Naive thymus-derived CD4-positive, alpha-beta T cell (primary cell): Measurements from ENCODE around the gene KCNN3. TPM values are rescaled to one million over a fixed set of nuclear protein-coding genes. Genes with fewer than 3 reads are reported as not detected.

ENCODE experiments used
- ATAC-seq: fragments of 150-1000 bp; cut with Tn5 transposase; 2 replicates; pipeline ENCODE4 v1.10.0; 2021; ENCODE audit warnings: mild to moderate bottlenecking, moderate library complexity
- CTCF ChIA-PET: fragments of 350-600 bp; sonication (Branson Sonifier 250); formaldehyde crosslinking; loops from one replicate; lab custom pipeline; 2021; ENCODE audit warnings: antibody characterized with exemption; lab: Charles Lee
- POLR2A ChIA-PET: fragments of 350-600 bp; sonication (Branson Sonifier 250); formaldehyde crosslinking; loops from one replicate; lab custom pipeline; 2021; ENCODE audit warnings: antibody characterized with exemption, inconsistent platforms; lab: Charles Lee
- DNase-seq, 9 donors: peaks; one replicate each; pipeline versions ENCODE4 v3.0.0 to v3.0.0-alpha.2; 2020 to 2022; ENCODE audit warnings: mixed read lengths in 1 of 9
- H3K27ac ChIP-seq: one replicate; pipeline ENCODE4 v1.7.0; 2013; ENCODE audit warnings: mild to moderate bottlenecking, low read depth, low read length, moderate library complexity
- H3K27me3 ChIP-seq, 2 donors: one replicate each; pipeline ENCODE4 v1.7.0; 2013; ENCODE audit warnings: low read length in 2 of 2, mild to moderate bottlenecking in 2 of 2, moderate library complexity in 2 of 2; ENCODE audit not compliant: control insufficient read depth in 2 of 2, insufficient read depth in 2 of 2
- H3K36me3 ChIP-seq, 3 experiments: 1 replicate in 2 of 3; 2 replicates in 1 of 3; pipeline ENCODE4 v1.7.0; 2013; ENCODE audit warnings: low read length in 3 of 3, mild to moderate bottlenecking in 3 of 3, moderate library complexity in 1 of 3; ENCODE audit not compliant: insufficient read depth in 3 of 3, control insufficient read depth in 2 of 3
- H3K4me1 ChIP-seq, 2 donors: one replicate each; pipeline ENCODE4 v1.7.0; 2013; ENCODE audit warnings: low read length in 2 of 2, mild to moderate bottlenecking in 2 of 2, moderate library complexity in 1 of 2; ENCODE audit not compliant: control insufficient read depth in 2 of 2, insufficient read depth in 2 of 2
- H3K4me3 ChIP-seq: 2 replicates; pipeline ENCODE4 v1.7.0; 2013; ENCODE audit warnings: mild to moderate bottlenecking, low read length
- H3K9me3 ChIP-seq, 3 experiments: 1 replicate in 2 of 3; 2 replicates in 1 of 3; pipeline ENCODE4 v1.7.0; 2013; ENCODE audit warnings: low read length in 3 of 3; ENCODE audit not compliant: control insufficient read depth in 2 of 3
- H3K27ac Mint-ChIP-seq, 9 donors: one replicate each; pipeline ENCODE4 v1.8.0; 2020 to 2022; ENCODE audit warnings: mixed read lengths in 9 of 9, mild to moderate bottlenecking in 8 of 9, moderate library complexity in 5 of 9, inconsistent platforms in 2 of 9
- H3K27me3 Mint-ChIP-seq, 5 donors: one replicate each; pipeline ENCODE4 v1.8.0; 2021 to 2022; ENCODE audit warnings: mixed read lengths in 5 of 5, mild to moderate bottlenecking in 1 of 5
- H3K36me3 Mint-ChIP-seq, 5 donors: one replicate each; pipeline ENCODE4 v1.8.0; 2020 to 2022; ENCODE audit warnings: mixed read lengths in 5 of 5, mild to moderate bottlenecking in 3 of 5, inconsistent platforms in 1 of 5
- H3K4me1 Mint-ChIP-seq, 7 donors: one replicate each; pipeline ENCODE4 v1.8.0; 2020 to 2022; ENCODE audit warnings: mixed read lengths in 7 of 7, mild to moderate bottlenecking in 3 of 7, inconsistent platforms in 1 of 7
- H3K4me3 Mint-ChIP-seq, 10 donors: one replicate each; pipeline ENCODE4 v1.8.0; 2020 to 2022; ENCODE audit warnings: mild to moderate bottlenecking in 10 of 10, mixed read lengths in 10 of 10, moderate library complexity in 6 of 10, inconsistent platforms in 2 of 10
- H3K9me3 Mint-ChIP-seq, 11 donors: one replicate each; pipeline ENCODE4 v1.8.0; 2020 to 2022; ENCODE audit warnings: mixed read lengths in 11 of 11, mild to moderate bottlenecking in 4 of 11, inconsistent platforms in 1 of 11, moderate library complexity in 1 of 11
- intact Hi-C, 2 donors: fragments of 100-400 bp; cut with micrococcal nuclease; formaldehyde crosslinking; loops; one replicate each; pipeline ENCODE4 v1.15.1; 2023
- polyA plus RNA-seq, 2 donors: library from polyadenylated mRNA; unstranded; fragments of 300-500 nt; fragmentation: Illumina TruSeq; gene quantifications; one replicate each; pipeline ENCODE4 v1.2.3, GENCODE V29; 2021
- total RNA-seq, 6 experiments: library from RNA in 5 of 6; stranded (reverse) in 5 of 6; gene quantifications; 1 replicate in 5 of 6; 2 replicates in 1 of 6; pipeline ENCODE4 v1.2.3 and lab custom pipeline; 2021 to 2026

The KCNN3 gene
- total and polyA plus RNA-seq, 7 experiments from 2014 or later, result 0.05 to 0.29 (median 0.15) TPM; not detected in 3

DNA sequence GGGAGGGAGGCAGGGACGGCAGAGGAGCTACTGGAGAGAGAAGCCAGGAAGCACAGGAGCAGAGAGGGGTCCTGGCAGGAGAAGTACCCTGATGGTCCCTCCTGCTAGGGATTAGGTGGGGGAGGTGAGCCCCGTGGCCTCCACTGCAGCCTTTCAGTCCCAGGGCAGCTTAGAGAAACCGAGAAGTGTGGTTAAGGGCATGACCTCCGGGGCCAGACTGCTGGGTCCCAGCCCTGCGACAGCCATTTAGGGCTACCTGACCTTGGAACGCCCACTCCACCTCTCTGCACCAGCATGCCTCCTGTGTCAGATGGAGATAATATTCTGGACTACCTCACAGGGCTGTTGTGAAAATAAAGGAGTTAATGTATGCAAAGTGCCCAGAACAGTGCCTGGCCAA lies 47.4 kb downstream of the KCNN3 start:
- no peak overlapping the region for H3K4me3 Mint-ChIP-seq
- H3K27ac Mint-ChIP-seq, result no peak overlapping the region
- H3K4me1 Mint-ChIP-seq, result no peaks in the 10 kb centered on the region
- intact Hi-C loops, result no loop called here
- no peaks in the 10 kb centered on the region for H3K36me3 Mint-ChIP-seq
- H3K27me3 ChIP-seq, result no peaks in the 10 kb centered on the region
- no peak for DNase-seq
- no peaks in the 10 kb centered on the region for H3K36me3 ChIP-seq
- H3K27ac ChIP-seq, result no peak overlapping the region
- POLR2A ChIA-PET, result no interaction called here
- no peaks in the 10 kb centered on the region for H3K9me3 ChIP-seq
- CTCF ChIA-PET, result no interaction called here
- no peak overlapping the region for H3K4me3 ChIP-seq
- H3K9me3 Mint-ChIP-seq, result no peaks in the 10 kb centered on the region
- ATAC-seq, result no peak
- H3K4me1 ChIP-seq, result no peaks in the 10 kb centered on the region
- H3K27me3 Mint-ChIP-seq, result peaks cover 0 to under 1% (median 0%) of the 10 kb centered on the region in 5 donors

- Mint-ChIP-seq H3K4me1 (no peaks in the 10 kb centered on the region), H3K27me3 (peaks cover 0 to 3% (median 0%) of the 10 kb centered on the region in 5 donors), H3K4me3 (no peak overlapping the region), H3K9me3 (no peaks in the 10 kb centered on the region), H3K27ac (no peak overlapping the region), H3K36me3 (no peaks in the 10 kb centered on the region)
- Histone ChIP-seq H3K4me1 (no peaks in the 10 kb centered on the region), H3K9me3 (no peaks in the 10 kb centered on the region), H3K36me3 (no peaks in the 10 kb centered on the region), H3K27me3 (no peaks in the 10 kb centered on the region), H3K4me3 (no peak overlapping the region), H3K27ac (no peak overlapping the region)
- ATAC-seq, result no peak
- POLR2A ChIA-PET, result no interaction called here
- CTCF ChIA-PET, result no interaction called here
- no peak for DNase-seq
- intact Hi-C loops, result no loop called here
These were observed 47.8 kb downstream of the KCNN3 start for GRCh38 chr1:154822233-154822632.

DNA sequence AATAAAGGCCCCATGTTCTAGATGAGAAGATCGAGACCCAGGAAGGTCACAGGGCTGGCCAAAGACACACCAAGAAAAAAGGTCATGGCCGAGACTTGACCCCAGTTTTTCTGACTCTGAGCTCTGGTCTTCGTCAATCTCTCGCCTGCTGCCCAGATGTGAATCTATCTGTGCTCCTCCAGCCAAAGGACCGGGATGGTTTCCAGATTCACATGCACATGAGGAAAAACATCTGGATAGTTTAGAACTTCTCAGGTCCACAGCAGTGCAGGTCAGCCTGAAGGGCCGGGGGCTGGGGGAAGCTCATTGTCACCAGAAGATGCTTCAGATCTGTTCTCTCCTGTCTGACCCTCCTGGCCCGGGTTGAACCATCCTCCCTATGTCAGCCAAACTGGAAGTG lies 49.0 kb downstream of the KCNN3 start:
- no peaks in the 10 kb centered on the region for H3K36me3 Mint-ChIP-seq
- Histone ChIP-seq H3K4me3 (no peak overlapping the region), H3K36me3 (no peaks in the 10 kb centered on the region), H3K9me3 (no peaks in the 10 kb centered on the region), H3K27ac (no peak overlapping the region), H3K27me3 (no peaks in the 10 kb centered on the region), H3K4me1 (no peaks in the 10 kb centered on the region)
- H3K27ac Mint-ChIP-seq, result no peak overlapping the region
- POLR2A ChIA-PET, result no interaction called here
- H3K4me1 Mint-ChIP-seq, result peaks cover 0 to 2% (median 0%) of the 10 kb centered on the region in 7 donors
- no peak overlapping the region for H3K4me3 Mint-ChIP-seq
- CTCF ChIA-PET, result no interaction called here
- no peak for DNase-seq
- intact Hi-C loops, result no loop called here
- H3K9me3 Mint-ChIP-seq, result no peaks in the 10 kb centered on the region
- H3K27me3 Mint-ChIP-seq, result peaks cover 0 to 6% (median 0%) of the 10 kb centered on the region in 5 donors
- ATAC-seq, result no peak

GRCh38 chr1:154820646-154821045 lies 49.4 kb downstream of the KCNN3 start:
- intact Hi-C loops, result no loop called here

GRCh38 chr1:154819628-154820590 lies 50.2 kb downstream of the KCNN3 start:
- Mint-ChIP-seq H3K27me3 (peaks cover 0 to 6% (median 0%) of the 10 kb centered on the region in 5 donors), H3K36me3 (no peaks in the 10 kb centered on the region), H3K4me3 (no peak overlapping the region), H3K27ac (no peak overlapping the region), H3K9me3 (no peaks in the 10 kb centered on the region), H3K4me1 (peaks cover 0 to 2% (median 0%) of the 10 kb centered on the region in 7 donors)
- H3K4me1 ChIP-seq, result no peaks in the 10 kb centered on the region
- CTCF ChIA-PET, result interaction anchor here (0.5 to 0.9 kb wide), 4 partner anchors 45 to 1405 kb away, joined by 3 to 6 read pairs (median 4); no protein-coding TSS in a partner anchor
- peak; percentile 47 for ATAC-seq
- no peaks in the 10 kb centered on the region for H3K36me3 ChIP-seq
- no peaks in the 10 kb centered on the region for H3K9me3 ChIP-seq
- no peak overlapping the region for H3K4me3 ChIP-seq
- peak in 4 of 9 donors; percentile 11 to 14 (median 12) for DNase-seq
- POLR2A ChIA-PET, result interaction anchor here (0.6 to 0.7 kb wide), 2 partner anchors 14 to 215 kb away, joined by 3 to 4 read pairs; no protein-coding TSS in a partner anchor
- intact Hi-C loops, result no loop called here
- H3K27ac ChIP-seq, result no peak overlapping the region
- no peaks in the 10 kb centered on the region for H3K27me3 ChIP-seq

More at GRCh38 chr1:154820646-154821045, 49.4 kb downstream of the KCNN3 start:
- Mint-ChIP-seq H3K4me1 (peaks cover 0 to 2% (median 0%) of the 10 kb centered on the region in 7 donors), H3K4me3 (no peak overlapping the region), H3K36me3 (no peaks in the 10 kb centered on the region), H3K27ac (no peak overlapping the region), H3K9me3 (no peaks in the 10 kb centered on the region), H3K27me3 (peaks cover 0 to 6% (median 0%) of the 10 kb centered on the region in 5 donors)
- H3K9me3 ChIP-seq, result no peaks in the 10 kb centered on the region
- H3K36me3 ChIP-seq, result no peaks in the 10 kb centered on the region
- DNase-seq, result no peak
- H3K4me1 ChIP-seq, result no peaks in the 10 kb centered on the region
- no peak for ATAC-seq
- ChIA-PET POLR2A (interaction anchor here (0.6 kb wide), 1 partner anchor 13 kb away, joined by 4 read pairs; no protein-coding TSS in a partner anchor), CTCF (interaction anchor here (0.5 kb wide), 1 partner anchor 45 kb away, joined by 6 read pairs; no protein-coding TSS in a partner anchor)
- H3K27me3 ChIP-seq, result no peaks in the 10 kb centered on the region
- H3K27ac ChIP-seq, result no peak overlapping the region
- no peak overlapping the region for H3K4me3 ChIP-seq

- Mint-ChIP-seq H3K27ac (peak overlapping the region in 1 of 9 donors; percentile 29), H3K36me3 (no peaks in the 10 kb centered on the region), H3K4me3 (no peak overlapping the region), H3K9me3 (no peaks in the 10 kb centered on the region), H3K27me3 (peaks cover 0 to 6% (median 0%) of the 10 kb centered on the region in 5 donors), H3K4me1 (peaks cover 0 to 2% (median 0%) of the 10 kb centered on the region in 7 donors)
- DNase-seq, result no peak
- ChIA-PET POLR2A (no interaction called here), CTCF (interaction anchor here (0.9 to 1.2 kb wide), 2 partner anchors 28 to 46 kb away, joined by 3 to 4 read pairs; no protein-coding TSS in a partner anchor)
- Histone ChIP-seq H3K4me3 (no peak overlapping the region), H3K27ac (no peak overlapping the region), H3K9me3 (no peaks in the 10 kb centered on the region), H3K27me3 (no peaks in the 10 kb centered on the region), H3K36me3 (no peaks in the 10 kb centered on the region), H3K4me1 (no peaks in the 10 kb centered on the region)
- no peak for ATAC-seq
- intact Hi-C loops, result no loop called here
These were observed 51.2 kb downstream of the KCNN3 start for GRCh38 chr1:154818911-154819310.
